Activated CD4-positive, alpha-beta T cell treated with anti-CD3 and anti-CD28 coated beads, Interleukin-2, amount 10 ng/mL, durations not matched to agents 7 days and 5 days (primary cell): ENCODE data around the gene TAF11. TPM values are rescaled to one million over a fixed set of nuclear protein-coding genes. Genes with fewer than 3 reads are reported as not detected.
A peak's percentile ranks its signal among the peaks of the same experiment; 100 is the strongest.
"Not testable (repeated sequence)": the region's sequence is repeated elsewhere in the genome, so short reads cannot be mapped to it uniquely, and the experiment has no call there.

Source experiments
- CTCF ChIA-PET: fragments of 350-600 bp; sonication (Branson Sonifier 250); formaldehyde crosslinking; loops from one replicate; lab custom pipeline; 2021; ENCODE audit warnings: antibody characterized with exemption; lab: Charles Lee
- POLR2A ChIA-PET: fragments of 350-600 bp; sonication (Branson Sonifier 250); formaldehyde crosslinking; loops from one replicate; lab custom pipeline; 2021; ENCODE audit warnings: antibody characterized with exemption; lab: Charles Lee
- DNase-seq: peaks from one replicate; pipeline ENCODE4 v3.0.0-alpha.2; 2020
- H3K27ac Mint-ChIP-seq: one replicate; pipeline ENCODE4 v1.8.0; 2021; ENCODE audit warnings: mild to moderate bottlenecking, moderate library complexity, mixed read lengths
- H3K27me3 Mint-ChIP-seq: one replicate; pipeline ENCODE4 v1.8.0; 2021; ENCODE audit warnings: mixed read lengths
- H3K36me3 Mint-ChIP-seq: one replicate; pipeline ENCODE4 v1.8.0; 2021; ENCODE audit warnings: low read depth, mixed read lengths
- H3K4me1 Mint-ChIP-seq: one replicate; pipeline ENCODE4 v1.8.0; 2021; ENCODE audit warnings: mixed read lengths
- H3K4me3 Mint-ChIP-seq: one replicate; pipeline ENCODE4 v1.8.0; 2021; ENCODE audit warnings: mild to moderate bottlenecking, moderate library complexity, mixed read lengths
- H3K9me3 Mint-ChIP-seq: one replicate; pipeline ENCODE4 v1.8.0; 2021; ENCODE audit warnings: mixed read lengths
- total RNA-seq, 2 experiments: library from RNA; stranded (reverse); gene quantifications; one replicate each; pipeline ENCODE4 v1.2.3, GENCODE V29; 2021

TAF11 gene
- total RNA-seq, 2 experiments from 2014 or later = 29.8 to 30.2 TPM

DNA sequence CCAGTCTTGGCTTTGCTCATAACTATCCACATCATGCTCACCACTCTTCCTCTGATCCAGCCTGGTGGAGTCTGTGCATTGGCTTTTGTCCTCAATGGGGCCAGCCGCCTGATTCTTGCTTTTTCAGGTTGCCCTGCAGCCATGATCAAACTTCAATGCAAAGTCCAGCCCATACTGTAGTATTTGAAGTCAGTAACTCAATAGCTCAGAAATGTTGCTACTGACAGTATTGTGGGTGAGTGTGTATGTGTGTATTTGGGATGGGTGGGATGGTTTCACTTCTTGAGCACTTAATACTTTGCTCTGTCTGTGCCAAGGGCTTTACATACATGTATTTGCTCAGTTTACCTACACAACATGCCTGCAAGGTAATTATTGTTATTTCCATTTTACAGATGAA lies 11.9 kb upstream of the TAF11 start:
- H3K4me3 Mint-ChIP-seq, H3K27me3 Mint-ChIP-seq, H3K9me3 Mint-ChIP-seq, H3K36me3 Mint-ChIP-seq, DNase-seq, POLR2A ChIA-PET, H3K4me1 Mint-ChIP-seq, H3K27ac Mint-ChIP-seq: not testable (repeated sequence)
- CTCF ChIA-PET = interaction anchor here (0.8 kb wide), 1 partner anchor 13 kb away, joined by 3 read pairs; no protein-coding TSS in a partner anchor

DNA sequence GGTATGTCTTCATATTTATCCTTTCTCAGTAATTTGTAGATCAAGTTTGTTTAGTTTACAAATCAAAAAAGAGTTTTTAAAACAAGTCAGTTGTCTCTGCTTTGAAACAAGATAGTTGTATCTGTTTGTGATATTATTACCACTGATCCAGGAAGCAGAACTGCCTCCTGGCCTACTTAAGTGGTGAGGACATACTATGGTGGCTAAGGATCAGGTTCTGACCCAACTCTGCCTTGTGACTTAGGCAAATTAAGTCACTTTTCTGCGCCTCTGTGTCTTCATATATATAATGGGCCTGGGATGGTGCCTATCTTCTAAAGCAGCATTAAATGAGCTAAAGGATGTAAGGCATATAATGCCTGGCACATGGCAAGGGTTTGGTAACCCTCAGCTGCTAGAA lies 9.9 kb upstream of the TAF11 start:
- peaks cover 2% of the 10 kb centered on the region for H3K27me3 Mint-ChIP-seq
- POLR2A ChIA-PET = interaction anchor here (0.6 kb wide), 1 partner anchor 106 kb away, joined by 4 read pairs; no protein-coding TSS in a partner anchor
- H3K27ac Mint-ChIP-seq = no peak overlapping the region
- H3K4me3 Mint-ChIP-seq = no peak overlapping the region
- no peaks in the 10 kb centered on the region for H3K9me3 Mint-ChIP-seq
- H3K36me3 Mint-ChIP-seq = no peaks in the 10 kb centered on the region
- DNase-seq = no peak
- CTCF ChIA-PET = interaction anchor here (0.7 to 1.4 kb wide), 3 partner anchors 9 to 52 kb away, joined by 3 to 4 read pairs (median 3); partner anchors contain the start of gene ANKS1A
- H3K4me1 Mint-ChIP-seq = no peaks in the 10 kb centered on the region

DNA sequence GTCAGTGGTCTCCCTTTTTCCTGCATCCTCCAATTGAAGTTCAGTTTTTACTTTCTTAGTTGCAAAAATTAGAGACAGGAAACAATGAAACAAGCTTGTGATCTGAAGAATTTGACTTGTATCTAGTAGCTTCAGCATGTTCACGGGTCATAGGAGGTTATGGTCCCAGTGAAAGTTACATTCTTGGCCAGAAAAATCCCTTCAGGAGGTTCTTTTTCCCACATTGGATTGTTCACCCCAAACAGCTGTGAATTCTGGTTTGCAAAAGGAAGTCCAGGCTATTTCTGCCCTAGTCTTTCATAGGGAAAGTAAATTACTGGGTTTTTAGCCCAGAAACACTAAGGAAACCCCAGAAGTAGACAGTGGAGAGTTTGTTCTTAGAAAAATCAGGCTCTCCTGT lies 9.3 kb upstream of the TAF11 start:
- CTCF ChIA-PET = interaction anchor here (0.8 kb wide), 1 partner anchor 18 kb away, joined by 4 read pairs; no protein-coding TSS in a partner anchor
- Mint-ChIP-seq H3K27ac (no peak overlapping the region), H3K36me3 (no peaks in the 10 kb centered on the region), H3K27me3 (peaks cover 2% of the 10 kb centered on the region), H3K9me3 (no peaks in the 10 kb centered on the region), H3K4me1 (no peaks in the 10 kb centered on the region), H3K4me3 (no peak overlapping the region)
- DNase-seq = no peak
- POLR2A ChIA-PET = no interaction called here

DNA sequence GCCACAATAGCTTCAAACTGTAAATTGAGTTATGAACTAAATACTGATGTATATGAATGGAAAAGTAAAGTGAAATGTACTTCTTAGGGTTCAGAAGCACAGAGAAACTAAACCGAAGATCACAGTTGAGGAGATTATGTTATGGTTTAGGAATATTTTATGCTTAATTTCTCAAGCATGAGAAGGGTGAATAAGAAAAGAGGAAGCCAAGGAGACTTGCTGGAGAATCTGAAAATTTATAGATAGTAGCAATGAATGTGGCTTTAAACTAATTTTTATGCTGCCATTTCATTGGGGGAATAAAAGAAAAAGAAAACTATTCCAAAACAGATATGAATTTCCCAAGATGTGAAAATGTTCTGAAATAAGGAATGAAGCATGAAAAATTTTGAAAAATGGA lies 6.9 kb upstream of the TAF11 start:
- peaks cover 13% of the 10 kb centered on the region for H3K4me1 Mint-ChIP-seq
- no peak overlapping the region for H3K27ac Mint-ChIP-seq
- no peaks in the 10 kb centered on the region for H3K9me3 Mint-ChIP-seq
- no peak overlapping the region for H3K4me3 Mint-ChIP-seq
- H3K36me3 Mint-ChIP-seq = no peaks in the 10 kb centered on the region
- H3K27me3 Mint-ChIP-seq = peaks cover 12% of the 10 kb centered on the region
- ChIA-PET CTCF (no interaction called here), POLR2A (no interaction called here)
- no peak for DNase-seq

DNA sequence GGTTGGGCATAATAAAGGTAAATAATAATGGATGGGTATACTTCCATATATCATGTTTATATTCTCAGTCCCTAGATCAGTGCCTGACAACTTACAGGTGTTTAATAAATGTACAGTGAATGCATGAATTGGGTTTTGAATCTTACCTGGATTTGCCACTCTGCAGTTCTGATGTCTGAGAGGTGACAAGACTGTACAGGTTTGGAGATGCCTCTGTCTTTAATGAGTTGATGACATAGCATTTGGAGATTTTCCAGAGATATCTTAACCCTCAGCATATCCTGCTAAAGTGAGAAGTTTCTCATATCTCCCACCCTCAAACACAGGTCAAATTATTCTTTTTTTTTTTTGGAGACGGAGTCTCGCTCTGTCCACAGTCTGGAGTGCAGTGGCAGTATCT lies 3.5 kb upstream of the TAF11 start:
- no peak for DNase-seq
- Mint-ChIP-seq H3K27ac (no peak overlapping the region), H3K4me3 (peak overlapping the region; percentile 17), H3K9me3 (no peaks in the 10 kb centered on the region), H3K36me3 (peaks cover 3% of the 10 kb centered on the region), H3K4me1 (peaks cover 31% of the 10 kb centered on the region), H3K27me3 (peaks cover 12% of the 10 kb centered on the region)
- CTCF ChIA-PET = interaction anchor here (0.8 to 1.4 kb wide), 3 partner anchors 12 to 30 kb away, joined by 3 to 5 read pairs (median 4); no protein-coding TSS in a partner anchor
- POLR2A ChIA-PET = no interaction called here

DNA sequence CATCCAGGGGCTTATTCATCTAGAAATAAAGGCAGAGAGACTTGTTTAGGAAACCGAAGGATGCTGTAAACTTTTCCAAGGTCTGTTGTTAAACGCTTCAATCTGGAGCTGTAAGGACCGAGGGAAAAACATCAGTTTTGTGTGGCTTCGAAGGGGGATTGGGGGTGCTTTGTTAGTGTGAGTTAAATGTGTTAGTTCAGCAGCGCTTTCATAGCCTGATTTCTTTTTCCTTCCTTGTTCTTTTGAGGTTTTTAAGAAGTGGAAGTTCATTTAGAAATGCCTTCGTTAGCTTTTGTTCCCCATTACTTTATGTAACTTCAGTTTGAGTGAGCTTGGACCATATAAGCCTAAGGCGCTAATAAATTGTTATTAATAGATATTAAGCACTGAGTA lies 2.7 kb upstream of the TAF11 start:
- peak overlapping the region; percentile 98 for H3K4me3 Mint-ChIP-seq
- no peaks in the 10 kb centered on the region for H3K9me3 Mint-ChIP-seq
- no peak overlapping the region for H3K27ac Mint-ChIP-seq
- peaks cover 35% of the 10 kb centered on the region for H3K4me1 Mint-ChIP-seq
- CTCF ChIA-PET = interaction anchor here (0.8 kb wide), 1 partner anchor 11 kb away, joined by 4 read pairs; no protein-coding TSS in a partner anchor
- no peak for DNase-seq
- H3K27me3 Mint-ChIP-seq = peaks cover 12% of the 10 kb centered on the region
- POLR2A ChIA-PET = no interaction called here
- H3K36me3 Mint-ChIP-seq = peaks cover 3% of the 10 kb centered on the region

DNA sequence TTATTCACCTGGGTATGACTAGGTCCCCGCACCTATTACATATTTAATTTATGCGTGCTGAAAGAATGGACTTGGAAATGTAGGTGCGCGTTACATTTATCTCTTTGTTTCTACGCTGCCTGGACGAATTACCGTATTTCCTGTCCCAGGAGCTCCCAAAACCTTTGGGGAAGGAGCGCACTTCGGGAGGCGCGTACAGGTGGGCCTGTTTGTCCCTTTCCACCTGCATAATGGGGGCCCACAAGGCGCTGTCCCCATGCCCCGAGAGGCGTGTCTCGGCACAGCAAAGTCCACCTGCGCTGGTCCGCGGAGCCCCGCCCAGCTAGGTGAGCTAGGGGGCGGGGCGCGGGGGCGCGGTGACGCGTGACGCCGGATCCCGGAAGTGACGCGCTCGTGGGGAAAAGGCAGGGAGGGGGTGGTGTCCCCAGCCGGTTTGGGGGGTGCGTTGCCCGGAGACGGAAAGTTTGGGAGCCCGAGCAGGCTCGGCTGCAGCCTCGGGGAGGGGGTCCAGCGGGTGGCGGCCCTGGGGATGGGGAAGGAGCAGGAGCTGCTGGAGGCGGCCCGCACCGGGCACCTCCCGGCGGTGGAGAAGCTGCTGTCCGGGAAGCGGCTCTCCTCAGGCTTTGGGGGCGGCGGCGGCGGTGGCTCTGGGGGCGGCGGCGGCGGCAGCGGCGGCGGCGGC lies 1.2 kb upstream of the TAF11 start, which contains the start of gene ANKS1A:
TSS of gene ANKS1A (plus strand) at position 382 of the 682 bp plus-strand sequence. CDS start at position 530, 148 bp downstream.
- peak within 1 kb of the TSS; percentile 98 for H3K4me3 Mint-ChIP-seq
- peaks cover 15% of the 10 kb centered on the region for H3K36me3 Mint-ChIP-seq
- ChIA-PET POLR2A (interaction anchor here (0.5 to 1.9 kb wide), 3 partner anchors 37 to 493 kb away, joined by 3 to 7 read pairs (median 4); partner anchors contain the start of gene SNRPC), CTCF (interaction anchor here (0.6 to 1.9 kb wide), 8 partner anchors 9 to 1243 kb away, joined by 3 to 5 read pairs (median 4); no protein-coding TSS in a partner anchor)
- peaks cover 10% of the 10 kb centered on the region for H3K27me3 Mint-ChIP-seq
- DNase-seq = peak; percentile 91
- H3K4me1 Mint-ChIP-seq = peaks cover 46% of the 10 kb centered on the region
- peaks cover 2% of the 10 kb centered on the region for H3K9me3 Mint-ChIP-seq
- peak within 1 kb of the TSS; percentile 99 for H3K27ac Mint-ChIP-seq

DNA sequence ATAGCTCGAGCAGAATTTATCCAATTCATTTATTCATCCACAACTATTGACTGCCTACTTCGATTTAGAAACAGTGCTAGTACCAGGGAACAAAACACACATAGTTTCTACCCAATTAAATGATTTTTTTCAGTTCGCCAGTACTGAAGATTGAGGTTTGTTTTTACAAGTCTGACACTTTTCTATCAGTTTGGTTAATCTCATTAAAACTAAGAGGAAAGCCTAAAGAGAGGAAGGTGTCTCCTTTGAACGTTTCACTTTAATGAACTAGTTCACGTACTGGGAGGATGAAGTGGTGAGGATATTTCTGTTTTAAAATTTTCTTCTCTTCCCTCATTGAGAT lies 643 bp upstream of the TAF11 start:
- no peak for DNase-seq
- CTCF ChIA-PET = interaction anchor here (0.7 to 1.9 kb wide), 6 partner anchors 10 to 1243 kb away, joined by 3 to 5 read pairs (median 4); no protein-coding TSS in a partner anchor
- H3K36me3 Mint-ChIP-seq = peaks cover 20% of the 10 kb centered on the region
- H3K9me3 Mint-ChIP-seq = peaks cover 4% of the 10 kb centered on the region
- peak overlapping the region; percentile 99 for H3K27ac Mint-ChIP-seq
- POLR2A ChIA-PET = interaction anchor here (0.5 to 1.9 kb wide), 3 partner anchors 38 to 493 kb away, joined by 3 to 7 read pairs (median 4); partner anchors contain the start of gene SNRPC
- peaks cover 10% of the 10 kb centered on the region for H3K27me3 Mint-ChIP-seq
- peak overlapping the region; percentile 98 for H3K4me3 Mint-ChIP-seq
- H3K4me1 Mint-ChIP-seq = peaks cover 50% of the 10 kb centered on the region

DNA sequence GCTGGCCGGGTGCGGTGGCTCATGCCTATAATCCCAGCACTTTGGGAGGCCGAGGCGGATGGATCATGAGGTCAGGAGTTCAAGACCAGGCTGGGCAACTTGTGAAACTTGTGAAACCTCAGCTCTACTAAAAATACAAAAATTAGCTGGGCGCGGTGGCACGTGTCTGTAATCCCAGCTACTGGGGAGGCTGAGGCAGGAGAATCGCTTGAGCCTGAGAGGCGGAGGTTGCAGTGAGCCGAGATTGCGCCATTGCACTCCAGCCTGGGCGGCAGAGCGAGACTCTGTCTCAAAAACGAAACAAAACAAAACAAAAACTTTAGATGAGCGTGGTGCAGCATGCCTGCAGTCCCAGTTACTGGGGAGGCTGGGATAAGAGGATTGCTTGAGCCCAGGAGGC lies 2.0 kb downstream of the TAF11 start:
- H3K9me3 Mint-ChIP-seq, H3K27me3 Mint-ChIP-seq, DNase-seq, H3K27ac Mint-ChIP-seq, POLR2A ChIA-PET: not testable (repeated sequence)
- Mint-ChIP-seq H3K4me1 (peaks cover 45% of the 10 kb centered on the region), H3K36me3 (peaks cover 25% of the 10 kb centered on the region), H3K4me3 (peak overlapping the region; percentile 36)
- CTCF ChIA-PET = interaction anchor here (2.2 to 2.5 kb wide), 2 partner anchors 13 to 16 kb away, joined by 6 to 7 read pairs; no protein-coding TSS in a partner anchor

DNA sequence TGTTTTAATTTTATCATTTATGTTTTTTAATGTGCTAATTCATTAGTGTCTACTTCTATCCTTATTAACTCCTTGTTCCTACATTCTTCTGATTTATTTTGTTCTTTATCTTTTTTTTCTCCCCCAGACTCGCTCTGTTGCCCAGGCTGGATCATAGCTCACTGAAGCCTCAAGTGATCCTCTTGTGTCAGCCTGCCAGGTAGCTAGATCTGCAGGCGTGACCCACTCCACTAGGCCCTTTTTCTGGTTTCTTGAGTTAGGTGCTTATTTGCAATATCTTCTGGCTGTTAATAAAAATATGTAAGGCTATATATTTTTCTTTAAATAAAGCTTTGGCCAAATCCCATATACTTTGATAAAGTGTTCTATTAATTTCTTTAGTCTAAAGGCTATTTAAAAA lies 2.8 kb downstream of the TAF11 start:
- POLR2A ChIA-PET = no interaction called here
- no peaks in the 10 kb centered on the region for H3K27me3 Mint-ChIP-seq
- peaks cover 4% of the 10 kb centered on the region for H3K9me3 Mint-ChIP-seq
- no peak overlapping the region for H3K27ac Mint-ChIP-seq
- H3K4me1 Mint-ChIP-seq = peaks cover 39% of the 10 kb centered on the region
- no peak for DNase-seq
- H3K4me3 Mint-ChIP-seq = no peak overlapping the region
- peaks cover 33% of the 10 kb centered on the region for H3K36me3 Mint-ChIP-seq
- CTCF ChIA-PET = interaction anchor here (2.5 kb wide), 1 partner anchor 12 kb away, joined by 6 read pairs; no protein-coding TSS in a partner anchor

DNA sequence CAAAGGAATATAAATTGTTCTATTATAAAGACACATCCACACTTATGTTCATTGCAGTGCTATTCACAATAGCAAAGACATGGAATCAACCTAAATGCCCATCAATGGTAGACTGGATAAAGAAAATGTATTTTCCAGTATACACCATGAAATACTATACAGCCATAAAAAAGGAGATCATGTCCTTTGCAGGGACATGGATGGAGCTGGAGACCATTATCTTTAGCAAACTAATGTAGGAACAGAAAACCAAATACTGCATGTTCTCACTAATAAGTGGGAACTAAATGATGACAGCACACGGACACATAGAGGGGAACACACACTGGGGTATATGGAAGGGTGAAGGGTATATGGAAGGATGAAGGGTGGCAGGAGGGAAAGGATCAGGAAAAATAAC lies 3.8 kb downstream of the TAF11 start:
- DNase-seq, POLR2A ChIA-PET, H3K27ac Mint-ChIP-seq, H3K4me3 Mint-ChIP-seq, H3K9me3 Mint-ChIP-seq, H3K27me3 Mint-ChIP-seq: not testable (repeated sequence)
- CTCF ChIA-PET = interaction anchor here (0.7 to 0.9 kb wide), 2 partner anchors 11 to 29 kb away, joined by 3 read pairs; no protein-coding TSS in a partner anchor
- Mint-ChIP-seq H3K36me3 (peaks cover 39% of the 10 kb centered on the region), H3K4me1 (peaks cover 38% of the 10 kb centered on the region)

DNA sequence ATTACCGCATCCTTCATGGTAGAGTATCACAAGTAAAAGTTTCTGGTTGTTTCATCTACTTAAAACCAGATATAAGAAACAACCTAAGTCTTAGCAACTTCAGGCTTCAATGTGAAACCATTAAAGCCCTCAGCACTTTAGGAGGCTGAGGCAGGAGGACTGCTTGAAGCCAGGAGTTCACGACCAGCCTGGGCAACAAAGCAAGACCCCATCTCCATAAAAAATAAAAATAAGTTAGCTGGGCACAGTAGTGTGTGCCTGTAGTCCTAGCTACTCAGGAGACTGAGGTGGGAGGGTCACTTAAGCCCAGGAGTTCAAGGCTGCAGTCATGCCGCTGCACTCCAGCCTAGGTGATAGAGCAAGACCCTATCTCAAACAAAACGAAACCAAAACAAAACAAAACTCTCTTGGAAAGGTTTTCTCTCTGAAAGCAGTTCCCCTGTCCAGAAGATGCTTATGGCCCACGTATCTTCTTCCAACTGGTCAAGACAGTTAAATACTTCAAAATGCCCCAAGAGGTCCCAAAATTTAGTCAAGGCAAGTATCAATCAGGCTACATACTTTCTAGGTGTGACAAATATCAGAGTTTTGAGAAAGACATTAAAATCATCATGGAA lies 9.9 kb downstream of the TAF11 start:
- Mint-ChIP-seq H3K27ac (no peak overlapping the region), H3K9me3 (no peaks in the 10 kb centered on the region), H3K4me1 (peaks cover 3% of the 10 kb centered on the region), H3K4me3 (no peak overlapping the region), H3K27me3 (no peaks in the 10 kb centered on the region), H3K36me3 (peaks cover 30% of the 10 kb centered on the region)
- no peak for DNase-seq
- ChIA-PET CTCF (interaction anchor here (1.8 kb wide), 1 partner anchor 10 kb away, joined by 4 read pairs; the partner anchor contains the start of gene TAF11), POLR2A (no interaction called here)
